Mesodermal cell (in vitro differentiated cells): ENCODE measurements around the gene GABRR2.

Source experiments
- H3K27ac ChIP-seq: 2 replicates; pipeline ENCODE4 v1.7.0; 2013; ENCODE audit warnings: mild to moderate bottlenecking, low read depth, low read length, moderate library complexity; ENCODE audit not compliant: severe bottlenecking
- H3K36me3 ChIP-seq: 2 replicates; pipeline ENCODE4 v1.7.1; 2013; ENCODE audit warnings: mild to moderate bottlenecking, low read length, moderate library complexity; ENCODE audit not compliant: control insufficient read depth, insufficient read depth
- H3K4me1 ChIP-seq: one replicate; pipeline ENCODE4 v1.7.1; 2013; ENCODE audit warnings: mild to moderate bottlenecking, low read length; ENCODE audit not compliant: insufficient read depth, control insufficient read depth, poor library complexity, severe bottlenecking
- H3K4me3 ChIP-seq: 2 replicates; pipeline ENCODE4 v1.7.0; 2013; ENCODE audit warnings: low read length, control low read depth, mild to moderate bottlenecking; ENCODE audit not compliant: insufficient read depth, poor library complexity, severe bottlenecking; ENCODE audit errors: extremely low read depth
- H3K9me3 ChIP-seq: 2 replicates; pipeline ENCODE4 v1.7.1; 2013; ENCODE audit warnings: mild to moderate bottlenecking, low read length, moderate library complexity; ENCODE audit not compliant: control insufficient read depth
- WGBS, 2 experiments: methylation state at CpG; one replicate each; pipeline ENCODE4 v1.1.5; 2013; ENCODE audit warnings: missing lambda C conversion rate in 2 of 2; ENCODE audit not compliant: insufficient coverage in 2 of 2; 5-methylcytosine and 5-hydroxymethylcytosine counted together

GABRR2 gene

GRCh38 chr6:89258912-89259311 lies 56.2 kb downstream of the GABRR2 start:
- Histone ChIP-seq H3K36me3 (no peaks in the 10 kb centered on the region), H3K4me3 (no peak overlapping the region), H3K4me1 (peaks cover 3% of the 10 kb centered on the region), H3K27ac (no peak overlapping the region), H3K9me3 (no peaks in the 10 kb centered on the region)
- WGBS, 2 experiments: 83 to 100% methylated on average over 1 to 2 of the region's 3 CpGs

DNA sequence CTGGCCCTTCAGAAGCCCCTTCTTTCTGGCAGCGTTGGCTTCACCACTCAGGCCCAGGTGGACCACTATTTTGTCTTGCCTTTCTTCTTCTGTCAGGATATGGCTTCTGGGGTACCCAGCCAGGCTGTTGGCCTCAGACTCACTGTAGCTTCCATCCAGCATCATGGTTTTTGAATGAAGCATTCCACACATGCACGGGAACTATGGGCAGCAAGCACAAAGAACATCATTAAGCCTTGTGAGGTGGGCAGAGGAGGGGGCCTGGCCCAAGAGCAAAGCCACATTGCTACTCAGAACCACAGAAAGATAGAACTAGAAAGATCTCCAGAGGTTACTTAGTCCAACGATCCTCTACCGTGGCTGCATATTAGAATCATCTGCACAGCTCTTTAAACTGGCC lies 57.3 kb downstream of the GABRR2 start:
- 96 to 100% methylated on average over 3 to 4 of the region's 4 CpGs for WGBS, 2 experiments
- Histone ChIP-seq H3K4me1 (peaks cover 3% of the 10 kb centered on the region), H3K4me3 (no peak overlapping the region), H3K36me3 (no peaks in the 10 kb centered on the region), H3K27ac (no peak overlapping the region), H3K9me3 (no peaks in the 10 kb centered on the region)

- WGBS, 2 experiments: 86 to 100% methylated on average over 4 to 5 of the region's 6 CpGs
- H3K36me3 ChIP-seq: no peaks in the 10 kb centered on the region
- no peak overlapping the region for H3K27ac ChIP-seq
- no peaks in the 10 kb centered on the region for H3K9me3 ChIP-seq
- H3K4me1 ChIP-seq: peaks cover 3% of the 10 kb centered on the region
- no peak overlapping the region for H3K4me3 ChIP-seq
Observed at GRCh38 chr6:89257346-89257745, 57.8 kb downstream of the GABRR2 start.

GRCh38 chr6:89255417-89255816 lies 59.7 kb downstream of the GABRR2 start:
- 100% methylated on average over 1 to 3 of the region's 4 CpGs for WGBS, 2 experiments
- no peak overlapping the region for H3K4me3 ChIP-seq

GRCh38 chr6:89254569-89254968 lies 60.5 kb downstream of the GABRR2 start:
- Histone ChIP-seq H3K36me3 (no peaks in the 10 kb centered on the region), H3K9me3 (no peaks in the 10 kb centered on the region), H3K27ac (no peak overlapping the region), H3K4me3 (no peak overlapping the region), H3K4me1 (no peaks in the 10 kb centered on the region)

More at GRCh38 chr6:89255417-89255816, 59.7 kb downstream of the GABRR2 start:
- Histone ChIP-seq H3K4me1 (peaks cover under 1% of the 10 kb centered on the region), H3K9me3 (no peaks in the 10 kb centered on the region), H3K36me3 (no peaks in the 10 kb centered on the region), H3K27ac (no peak overlapping the region)

- WGBS, 2 experiments: 86 to 93% methylated on average over 2 of the region's 2 CpGs
Observed at GRCh38 chr6:89252907-89253306, 62.2 kb downstream of the GABRR2 start.

GRCh38 chr6:89251976-89252375 lies 63.1 kb downstream of the GABRR2 start:
- Histone ChIP-seq H3K27ac (no peak overlapping the region), H3K9me3 (no peaks in the 10 kb centered on the region), H3K36me3 (no peaks in the 10 kb centered on the region), H3K4me3 (no peak overlapping the region), H3K4me1 (no peaks in the 10 kb centered on the region)
- 86 to 89% methylated on average over 9 to 10 of the region's 10 CpGs for WGBS, 2 experiments

More at GRCh38 chr6:89252907-89253306, 62.2 kb downstream of the GABRR2 start:
- Histone ChIP-seq H3K4me3 (no peak overlapping the region), H3K27ac (no peak overlapping the region), H3K4me1 (no peaks in the 10 kb centered on the region), H3K36me3 (no peaks in the 10 kb centered on the region), H3K9me3 (no peaks in the 10 kb centered on the region)

GRCh38 chr6:89251170-89251569 lies 63.9 kb downstream of the GABRR2 start:
- Histone ChIP-seq H3K36me3 (no peaks in the 10 kb centered on the region), H3K27ac (no peak overlapping the region), H3K9me3 (no peaks in the 10 kb centered on the region), H3K4me3 (no peak overlapping the region), H3K4me1 (no peaks in the 10 kb centered on the region)
- WGBS, 2 experiments: 94 to 100% methylated on average over 2 of the region's 2 CpGs

DNA sequence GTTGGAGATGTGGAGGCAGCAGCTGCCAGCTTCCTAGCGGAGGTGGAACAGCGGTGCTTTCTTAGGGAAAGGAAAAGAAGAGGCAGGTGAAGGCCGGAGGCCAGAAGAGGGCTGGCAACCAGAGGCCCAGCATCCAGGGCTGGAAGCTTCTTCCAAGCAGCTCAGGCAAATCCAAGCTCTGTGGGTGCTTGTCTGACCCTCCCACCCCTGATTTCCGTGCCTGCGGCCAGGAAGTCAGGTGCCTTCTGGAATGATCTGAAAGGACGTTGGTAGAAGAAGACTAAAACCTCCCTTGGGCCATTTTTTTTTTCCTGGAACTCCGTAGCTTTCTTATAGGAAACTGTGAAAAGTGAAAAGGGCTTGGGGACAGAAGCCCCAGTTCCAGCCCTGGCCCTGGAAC lies 64.9 kb downstream of the GABRR2 start:
- no peaks in the 10 kb centered on the region for H3K9me3 ChIP-seq
- H3K36me3 ChIP-seq: no peaks in the 10 kb centered on the region
- WGBS, 2 experiments: 94 to 95% methylated on average over 6 to 7 of the region's 7 CpGs
- no peak overlapping the region for H3K27ac ChIP-seq
- H3K4me3 ChIP-seq: no peak overlapping the region
- H3K4me1 ChIP-seq: no peaks in the 10 kb centered on the region

DNA sequence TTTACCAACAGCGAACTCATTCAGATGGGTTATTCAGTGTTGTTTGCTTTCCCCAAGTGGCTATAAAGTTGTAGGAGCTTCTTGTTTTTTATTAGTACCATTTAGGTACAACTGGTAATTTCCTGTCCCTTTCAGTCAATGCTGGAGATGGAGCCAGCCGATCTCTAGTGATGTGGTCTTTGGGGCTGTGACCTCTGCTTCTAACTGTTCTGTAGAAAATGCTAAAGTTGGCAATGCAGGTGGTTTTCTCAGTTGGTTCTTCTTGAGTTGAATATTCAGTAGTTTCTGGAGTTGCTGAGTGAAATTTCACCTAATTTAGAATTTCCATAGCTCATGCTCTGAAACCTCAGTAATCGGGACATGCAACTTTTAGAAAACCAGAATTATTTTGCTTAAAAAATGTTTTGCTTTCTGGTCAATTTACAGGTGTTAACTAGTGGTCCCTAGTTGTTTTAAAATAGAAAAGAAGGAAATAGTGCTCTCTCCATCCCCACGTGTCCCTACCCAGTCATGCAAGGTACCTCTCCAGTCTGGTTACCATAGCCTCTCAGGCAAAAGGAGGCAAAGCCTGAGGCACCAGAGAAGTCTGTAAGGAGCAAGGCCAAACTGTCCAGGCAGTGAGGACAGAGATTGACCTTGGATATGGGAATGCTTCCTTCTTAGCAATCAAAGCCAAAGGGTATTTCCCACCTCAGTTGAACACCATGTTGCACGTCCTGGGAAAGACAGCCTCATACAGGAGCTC lies 70.7 kb downstream of the GABRR2 start:
- no peak overlapping the region for H3K4me3 ChIP-seq
- no peaks in the 10 kb centered on the region for H3K9me3 ChIP-seq
- WGBS, 2 experiments: 71 to 93% methylated on average over 1 to 3 of the region's 5 CpGs
- no peaks in the 10 kb centered on the region for H3K4me1 ChIP-seq
- no peaks in the 10 kb centered on the region for H3K36me3 ChIP-seq
- H3K27ac ChIP-seq: no peak overlapping the region

GRCh38 chr6:89243331-89243629 lies 71.8 kb downstream of the GABRR2 start:
- Histone ChIP-seq H3K9me3 (no peaks in the 10 kb centered on the region), H3K36me3 (no peaks in the 10 kb centered on the region), H3K4me3 (no peak overlapping the region), H3K4me1 (no peaks in the 10 kb centered on the region), H3K27ac (no peak overlapping the region)
- WGBS, 2 experiments: 20% methylated on average over 1 of the region's 1 CpG; no CpG with 5 or more reads in 1 of the 2 experiments
